NT2/D1 (cell line): ENCODE data around the gene FER.

Experiments
- DNase-seq: peaks from one replicate; pipeline ENCODE4 v3.0.0-alpha.2; 2011; ENCODE audit warnings: low read depth, low spot score
- H3K27me3 ChIP-seq: 2 replicates; pipeline ENCODE4 v1.6.0; 2011; ENCODE audit warnings: mild to moderate bottlenecking; ENCODE audit not compliant: insufficient read length, insufficient read depth
- H3K36me3 ChIP-seq: 2 replicates; pipeline ENCODE4 v1.6.1; 2011; ENCODE audit warnings: mild to moderate bottlenecking, low read length, mixed read lengths; ENCODE audit not compliant: insufficient read depth, insufficient read length
- H3K4me1 ChIP-seq: 2 replicates; pipeline ENCODE4 v1.5.1; 2011; ENCODE audit not compliant: insufficient read depth, insufficient read length
- H3K4me3 ChIP-seq: 2 replicates; pipeline ENCODE4 v1.5.1; 2011; ENCODE audit warnings: low read depth; ENCODE audit not compliant: insufficient read length
- H3K9ac ChIP-seq: 2 replicates; pipeline ENCODE4 v1.6.0; 2011; ENCODE audit warnings: low read depth; ENCODE audit not compliant: insufficient read length
- H3K9me3 ChIP-seq: 2 replicates; pipeline ENCODE4 v1.5.1; 2011; ENCODE audit warnings: mild to moderate bottlenecking, low read length; ENCODE audit not compliant: insufficient read depth
- SUZ12 ChIP-seq: IDR thresholded peaks from 2 replicates; pipeline ENCODE4 v1.6.1; 2011; ENCODE audit not compliant: insufficient read length, insufficient read depth; ENCODE audit errors: extremely low read depth
- YY1 ChIP-seq: IDR thresholded peaks from 2 replicates; pipeline ENCODE4 v1.6.1; 2011; ENCODE audit not compliant: insufficient read length, insufficient read depth
- ZNF274 ChIP-seq: IDR thresholded peaks from 2 replicates; pipeline ENCODE4 v1.6.1; 2011; ENCODE audit warnings: mild to moderate bottlenecking, low read depth, low read length

FER gene

GRCh38 chr5:109191153-109191558 lies 443.5 kb downstream of the FER start:
- Histone ChIP-seq H3K9ac (no peak overlapping the region), H3K4me3 (no peak overlapping the region), H3K27me3 (no peaks in the 10 kb centered on the region), H3K9me3 (no peaks in the 10 kb centered on the region), H3K4me1 (no peaks in the 10 kb centered on the region), H3K36me3 (no peaks in the 10 kb centered on the region)
- no peak for DNase-seq
- TF ChIP-seq YY1 (no peak), ZNF274 (no peak), SUZ12 (no peak)

GRCh38 chr5:109192027-109192426 lies 444.3 kb downstream of the FER start:
- Histone ChIP-seq H3K9me3 (no peaks in the 10 kb centered on the region), H3K4me3 (no peak overlapping the region), H3K4me1 (no peaks in the 10 kb centered on the region), H3K27me3 (no peaks in the 10 kb centered on the region), H3K9ac (no peak overlapping the region), H3K36me3 (no peaks in the 10 kb centered on the region)
- TF ChIP-seq ZNF274 (no peak), SUZ12 (no peak), YY1 (no peak)
- no peak for DNase-seq

- no peaks in the 10 kb centered on the region for H3K9me3 ChIP-seq
- H3K27me3 ChIP-seq, result no peaks in the 10 kb centered on the region
- no peak overlapping the region for H3K9ac ChIP-seq
- H3K36me3 ChIP-seq, result no peaks in the 10 kb centered on the region
- no peak overlapping the region for H3K4me3 ChIP-seq
- DNase-seq, result no peak
- H3K4me1 ChIP-seq, result no peaks in the 10 kb centered on the region
- TF ChIP-seq SUZ12, result no peak
- TF ChIP-seq ZNF274, result no peak
- no peak for TF ChIP-seq YY1
Measured at GRCh38 chr5:109192555-109193281, 445.0 kb downstream of the FER start.

DNA sequence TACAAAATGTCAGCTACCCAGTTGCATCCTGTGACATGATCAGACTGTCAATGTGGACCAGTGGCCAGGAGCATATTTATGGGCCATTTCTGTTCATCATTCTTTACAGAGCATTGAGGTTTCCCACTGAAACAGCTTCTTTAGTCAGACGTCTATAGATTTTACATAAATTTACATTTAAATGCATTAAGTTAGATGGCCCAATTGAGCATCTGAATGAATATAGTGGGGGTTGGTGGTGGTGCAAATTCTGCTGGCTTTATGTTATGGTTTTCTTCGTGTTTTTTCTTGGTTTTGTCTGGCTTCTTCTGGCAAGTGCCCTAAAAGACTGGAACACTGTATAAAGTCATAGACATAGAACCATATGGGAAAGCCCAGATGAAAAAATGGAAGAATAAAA lies 448.0 kb downstream of the FER start:
- H3K9me3 ChIP-seq, result no peaks in the 10 kb centered on the region
- no peak overlapping the region for H3K4me3 ChIP-seq
- H3K4me1 ChIP-seq, result no peaks in the 10 kb centered on the region
- no peaks in the 10 kb centered on the region for H3K27me3 ChIP-seq
- H3K9ac ChIP-seq, result no peak overlapping the region
- TF ChIP-seq ZNF274 (no peak), YY1 (no peak), SUZ12 (no peak)
- H3K36me3 ChIP-seq, result no peaks in the 10 kb centered on the region
- DNase-seq, result no peak

DNA sequence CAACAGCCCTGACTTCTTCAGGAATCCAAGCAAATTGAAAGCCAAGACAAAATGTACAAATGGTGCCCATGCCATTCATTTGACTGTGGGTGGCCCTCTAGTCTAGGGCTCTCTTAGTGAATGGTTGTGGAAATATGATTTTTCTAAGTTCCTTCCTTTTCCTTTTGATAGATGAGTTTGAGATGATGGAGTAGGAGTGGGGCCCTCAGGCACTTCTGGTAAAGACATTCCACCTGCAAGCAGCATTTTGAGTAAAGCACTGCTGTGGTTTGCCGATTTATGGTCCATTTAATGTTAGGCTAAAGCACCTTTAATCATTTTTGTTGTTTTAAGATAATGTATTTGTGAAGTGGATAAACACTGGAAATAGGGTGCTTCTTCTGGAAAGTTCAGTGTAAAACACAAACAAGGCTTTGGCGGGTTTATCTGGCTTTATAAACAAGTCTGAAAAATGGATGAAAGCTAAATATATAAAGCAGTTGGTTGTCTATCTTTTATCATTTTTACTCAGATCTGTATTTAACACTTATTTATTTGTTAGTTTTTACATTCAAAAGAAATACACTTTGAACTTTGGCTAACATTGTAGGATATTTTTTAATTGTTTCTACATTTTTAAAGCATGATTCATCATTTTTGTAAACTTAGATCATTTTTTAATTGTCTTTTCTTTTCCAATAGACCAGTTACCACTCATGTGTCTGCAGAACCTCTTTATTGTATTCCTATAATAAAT lies 448.6 kb downstream of the FER start:
- no peak overlapping the region for H3K9ac ChIP-seq
- TF ChIP-seq SUZ12 (no peak), ZNF274 (no peak), YY1 (no peak)
- DNase-seq, result no peak
- no peaks in the 10 kb centered on the region for H3K36me3 ChIP-seq
- H3K27me3 ChIP-seq, result no peaks in the 10 kb centered on the region
- H3K9me3 ChIP-seq, result no peaks in the 10 kb centered on the region
- H3K4me1 ChIP-seq, result no peaks in the 10 kb centered on the region
- H3K4me3 ChIP-seq, result no peak overlapping the region

DNA sequence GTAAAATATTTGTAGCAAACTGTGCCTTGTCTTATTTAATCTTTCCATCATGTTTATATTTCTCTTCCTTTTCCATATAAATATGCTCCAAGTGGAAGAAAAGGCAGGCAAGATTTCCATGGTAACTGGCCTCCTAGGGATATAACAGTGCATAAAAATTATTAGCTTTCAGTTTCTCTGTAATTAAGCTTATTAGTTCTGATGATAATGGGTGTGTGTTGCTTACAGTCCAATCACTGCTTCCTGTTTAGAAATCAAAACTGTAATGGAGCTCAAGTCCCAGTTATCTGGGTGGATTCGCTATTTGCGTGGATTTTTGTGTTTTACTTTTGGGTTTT lies 449.1 kb downstream of the FER start:
- H3K27me3 ChIP-seq, result no peaks in the 10 kb centered on the region
- no peak overlapping the region for H3K4me3 ChIP-seq
- no peaks in the 10 kb centered on the region for H3K4me1 ChIP-seq
- no peaks in the 10 kb centered on the region for H3K9me3 ChIP-seq
- DNase-seq, result no peak
- no peak overlapping the region for H3K9ac ChIP-seq
- no peak for TF ChIP-seq SUZ12
- no peak for TF ChIP-seq YY1
- H3K36me3 ChIP-seq, result no peaks in the 10 kb centered on the region

DNA sequence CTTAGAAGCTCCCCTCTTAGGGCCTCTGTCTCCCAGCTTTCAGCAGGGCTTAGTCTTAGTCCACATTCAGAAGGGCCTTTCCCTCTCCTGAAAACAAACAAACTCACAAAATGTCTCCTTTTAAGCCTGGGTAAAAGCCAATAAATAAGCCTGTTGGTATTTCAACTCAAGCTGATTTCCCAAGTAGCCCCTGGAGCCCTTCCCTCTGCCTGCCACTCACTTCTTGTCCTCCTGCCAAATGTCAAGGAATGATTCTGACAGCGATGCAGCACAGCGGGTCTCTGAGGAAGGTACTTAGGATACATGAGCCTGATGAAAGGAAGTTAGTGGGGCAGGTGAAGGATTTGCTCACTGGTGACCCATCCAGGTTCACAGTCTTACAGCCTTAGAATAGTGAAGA lies 451.6 kb downstream of the FER start:
- DNase-seq, result no peak
- Histone ChIP-seq H3K9me3 (no peaks in the 10 kb centered on the region), H3K4me3 (no peak overlapping the region), H3K4me1 (no peaks in the 10 kb centered on the region), H3K36me3 (no peaks in the 10 kb centered on the region), H3K27me3 (no peaks in the 10 kb centered on the region), H3K9ac (no peak overlapping the region)
- no peak for TF ChIP-seq SUZ12
- TF ChIP-seq YY1, result no peak
- no peak for TF ChIP-seq ZNF274
